SJSA1 (cell line): ENCODE results near the gene SYNE1. TPM values are rescaled to one million over a fixed set of nuclear protein-coding genes. Genes with fewer than 3 reads are reported as not detected.
"Not testable (repeated sequence)": the region's sequence is repeated elsewhere in the genome, so short reads cannot be mapped to it uniquely, and the experiment has no call there.

ENCODE experiments used
- DNase-seq, 2 experiments: peaks; one replicate each; pipeline ENCODE4 v3.0.0-alpha.2; 2015 to 2020; ENCODE audit warnings: low spot score in 2 of 2, low read depth in 1 of 2
- H3K27ac ChIP-seq: fragments of 250-450 bp; sonication (Bioruptor Pico); 2 replicates; pipeline ENCODE4 v1.5.1; 2020; ENCODE audit warnings: mild to moderate bottlenecking, moderate library complexity
- H3K27me3 ChIP-seq: fragments of 250-450 bp; sonication (Bioruptor Pico); replicated peaks from 2 replicates; pipeline ENCODE4 v1.5.1; 2020; ENCODE audit warnings: mild to moderate bottlenecking, moderate library complexity
- H3K36me3 ChIP-seq: fragments of 250-450 bp; sonication (Bioruptor Pico); 2 replicates; pipeline ENCODE4 v1.5.1; 2020; ENCODE audit warnings: mild to moderate bottlenecking
- H3K4me1 ChIP-seq: fragments of 250-450 bp; sonication (Bioruptor Pico); replicated peaks from 2 replicates; pipeline ENCODE4 v1.6.1; 2021; ENCODE audit warnings: mild to moderate bottlenecking
- H3K4me3 ChIP-seq: fragments of 250-450 bp; sonication (Bioruptor Pico); 2 replicates; pipeline ENCODE4 v1.5.1; 2020; ENCODE audit warnings: mild to moderate bottlenecking
- H3K9me3 ChIP-seq: fragments of 250-450 bp; sonication (Bioruptor Pico); replicated peaks from 2 replicates; pipeline ENCODE4 v1.5.1; 2020; ENCODE audit warnings: mild to moderate bottlenecking
- total RNA-seq: library from RNA; depleted of rRNA; stranded (reverse); fragments of >200 nt; shearing (Covaris generic); gene quantifications from 2 replicates; pipeline ENCODE4 v1.2.3, GENCODE V29; 2014

SYNE1 gene
- total RNA-seq, 1 experiment from 2014 or later: 53.6 TPM

GRCh38 chr6:152514120-152514519, 123.0 kb downstream of the SYNE1 start:
- H3K36me3 ChIP-seq, H3K4me3 ChIP-seq, H3K27me3 ChIP-seq, H3K4me1 ChIP-seq, DNase-seq, H3K9me3 ChIP-seq, H3K27ac ChIP-seq: not testable (repeated sequence)

- DNase-seq: no peak
- Histone ChIP-seq H3K36me3 (no peaks in the 10 kb centered on the region), H3K27me3 (no peaks in the 10 kb centered on the region), H3K27ac (no peak overlapping the region), H3K9me3 (no peaks in the 10 kb centered on the region), H3K4me1 (no peaks in the 10 kb centered on the region), H3K4me3 (no peak overlapping the region)
Observed at GRCh38 chr6:152509916-152510315, 127.2 kb downstream of the SYNE1 start.

- Histone ChIP-seq H3K27ac (no peak overlapping the region), H3K4me3 (no peak overlapping the region), H3K27me3 (no peaks in the 10 kb centered on the region), H3K36me3 (no peaks in the 10 kb centered on the region), H3K9me3 (no peaks in the 10 kb centered on the region), H3K4me1 (no peaks in the 10 kb centered on the region)
- DNase-seq: no peak
Observed at GRCh38 chr6:152508477-152508876, 128.7 kb downstream of the SYNE1 start.

GRCh38 chr6:152503546-152503945, 133.6 kb downstream of the SYNE1 start:
- H3K9me3 ChIP-seq: no peaks in the 10 kb centered on the region
- H3K4me3 ChIP-seq: no peak overlapping the region
- H3K4me1 ChIP-seq: no peaks in the 10 kb centered on the region
- DNase-seq: no peak
- H3K27me3 ChIP-seq: no peaks in the 10 kb centered on the region
- no peaks in the 10 kb centered on the region for H3K36me3 ChIP-seq
- H3K27ac ChIP-seq: no peak overlapping the region

GRCh38 chr6:152502421-152503188, 134.6 kb downstream of the SYNE1 start:
- Histone ChIP-seq H3K9me3 (no peaks in the 10 kb centered on the region), H3K27ac (no peak overlapping the region), H3K27me3 (no peaks in the 10 kb centered on the region), H3K4me3 (no peak overlapping the region), H3K4me1 (no peaks in the 10 kb centered on the region), H3K36me3 (no peaks in the 10 kb centered on the region)
- DNase-seq: no peak

- Histone ChIP-seq H3K27ac (no peak overlapping the region), H3K27me3 (no peaks in the 10 kb centered on the region), H3K9me3 (no peaks in the 10 kb centered on the region), H3K4me3 (no peak overlapping the region), H3K36me3 (no peaks in the 10 kb centered on the region), H3K4me1 (no peaks in the 10 kb centered on the region)
- DNase-seq: no peak
Observed at GRCh38 chr6:152499931-152500330, 137.2 kb downstream of the SYNE1 start.

GRCh38 chr6:152496731-152497130, 140.4 kb downstream of the SYNE1 start:
- H3K4me3 ChIP-seq: no peak overlapping the region
- no peak overlapping the region for H3K27ac ChIP-seq
- no peaks in the 10 kb centered on the region for H3K27me3 ChIP-seq
- no peak for DNase-seq
- peaks cover 3% of the 10 kb centered on the region for H3K4me1 ChIP-seq
- no peaks in the 10 kb centered on the region for H3K36me3 ChIP-seq
- H3K9me3 ChIP-seq: no peaks in the 10 kb centered on the region

- not testable (repeated sequence) for H3K36me3 ChIP-seq, H3K4me3 ChIP-seq, H3K27me3 ChIP-seq, DNase-seq, H3K9me3 ChIP-seq, H3K27ac ChIP-seq, H3K4me1 ChIP-seq
Observed at GRCh38 chr6:152495456-152495855, 141.7 kb downstream of the SYNE1 start.

GRCh38 chr6:152492281-152492680, 144.9 kb downstream of the SYNE1 start:
- not testable (repeated sequence) for H3K27me3 ChIP-seq, H3K4me3 ChIP-seq, H3K9me3 ChIP-seq, H3K27ac ChIP-seq, DNase-seq, H3K36me3 ChIP-seq, H3K4me1 ChIP-seq

GRCh38 chr6:152491501-152491900, 145.7 kb downstream of the SYNE1 start:
- not testable (repeated sequence) for H3K27me3 ChIP-seq, H3K36me3 ChIP-seq, H3K9me3 ChIP-seq, H3K4me3 ChIP-seq, H3K4me1 ChIP-seq
- peak in 1 of 2 experiments; percentile 14 for DNase-seq
- peak overlapping the region; percentile 88 for H3K27ac ChIP-seq

- not testable (repeated sequence) for H3K27me3 ChIP-seq, H3K9me3 ChIP-seq, H3K4me1 ChIP-seq, H3K36me3 ChIP-seq, H3K4me3 ChIP-seq
- peak overlapping the region; percentile 88 for H3K27ac ChIP-seq
- peak; percentile 10 to 61 for DNase-seq
Observed at GRCh38 chr6:152490971-152491378, 146.2 kb downstream of the SYNE1 start.

GRCh38 chr6:152484806-152485205, 152.4 kb downstream of the SYNE1 start:
- Histone ChIP-seq H3K4me3 (no peak overlapping the region), H3K4me1 (no peaks in the 10 kb centered on the region), H3K27ac (no peak overlapping the region), H3K27me3 (no peaks in the 10 kb centered on the region), H3K36me3 (no peaks in the 10 kb centered on the region), H3K9me3 (no peaks in the 10 kb centered on the region; the same call in 1 of the 2 replicates)
- DNase-seq: no peak

- Histone ChIP-seq H3K4me3 (no peak overlapping the region), H3K27me3 (no peaks in the 10 kb centered on the region), H3K9me3 (no peaks in the 10 kb centered on the region), H3K4me1 (no peaks in the 10 kb centered on the region), H3K27ac (no peak overlapping the region), H3K36me3 (no peaks in the 10 kb centered on the region)
- DNase-seq: no peak
Observed at GRCh38 chr6:152482289-152482688, 154.9 kb downstream of the SYNE1 start.

GRCh38 chr6:152478377-152479010, 158.7 kb downstream of the SYNE1 start:
- Histone ChIP-seq H3K9me3 (no peaks in the 10 kb centered on the region), H3K36me3 (no peaks in the 10 kb centered on the region), H3K4me3 (no peak overlapping the region), H3K27me3 (no peaks in the 10 kb centered on the region), H3K4me1 (no peaks in the 10 kb centered on the region), H3K27ac (no peak overlapping the region)
- no peak for DNase-seq
